K562 treated with DMSO at 1 percent for 48 hours (cell line): ENCODE data around the gene ABO. TPM values are rescaled to one million over a fixed set of nuclear protein-coding genes. Genes with fewer than 3 reads are reported as not detected.

Experiments used
- total RNA-seq: library from RNA; unstranded; fragments of 300-600 nt; gene quantifications from 2 replicates; pipeline ENCODE4 v1.2.3, GENCODE V29; 2022; ENCODE audit warnings: low replicate concordance; ENCODE audit errors: extremely low read depth

The ABO gene
- not detected in 2 replicates for total RNA-seq

DNA sequence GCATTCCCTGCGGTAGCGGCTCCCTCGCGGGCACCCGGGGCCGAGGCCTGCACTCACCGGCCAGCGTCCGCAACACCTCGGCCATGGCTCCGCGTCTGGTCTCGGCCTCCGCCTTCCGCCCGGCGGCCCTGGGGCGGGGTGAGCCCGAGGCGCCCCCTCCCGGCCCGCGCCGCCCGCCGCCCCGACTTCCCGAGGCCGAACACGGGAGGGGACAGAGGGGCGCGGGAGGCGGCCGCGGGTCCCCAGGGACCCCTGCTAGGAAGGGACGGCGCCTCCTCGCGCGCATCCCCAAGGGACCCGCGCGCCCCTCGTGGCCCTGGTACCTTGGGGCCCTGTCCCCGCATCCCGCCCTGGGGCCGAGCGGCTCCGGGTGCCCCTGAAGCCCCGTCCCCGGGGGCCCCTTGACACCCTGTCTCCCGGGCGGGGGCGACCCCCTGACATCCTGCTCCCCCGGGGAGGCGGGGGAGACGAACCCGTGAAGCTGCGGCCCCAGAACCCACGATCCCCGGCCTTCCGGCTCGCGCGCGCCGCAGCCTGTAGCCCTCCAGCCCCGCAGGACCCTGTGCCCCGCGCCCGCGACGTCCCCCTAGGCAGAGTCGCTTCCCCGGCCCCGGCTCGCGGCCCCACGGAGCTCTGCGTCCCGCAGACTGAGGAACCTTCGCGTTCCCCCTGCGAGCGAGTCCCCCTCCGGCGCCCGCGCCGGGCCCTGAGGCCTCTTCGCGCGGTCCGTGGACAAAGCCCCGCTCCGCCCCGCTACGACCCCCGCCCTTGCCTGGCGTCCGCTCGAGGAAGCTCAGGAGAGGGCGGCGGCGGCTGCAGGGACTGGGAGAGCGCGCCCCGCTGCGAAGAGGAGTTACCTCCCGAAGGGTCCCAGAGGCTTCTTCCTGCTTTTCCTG, at the start of gene ABO:
Gene ABO (minus strand): TSS at position 97 of the 896 bp plus-strand sequence.

DNA sequence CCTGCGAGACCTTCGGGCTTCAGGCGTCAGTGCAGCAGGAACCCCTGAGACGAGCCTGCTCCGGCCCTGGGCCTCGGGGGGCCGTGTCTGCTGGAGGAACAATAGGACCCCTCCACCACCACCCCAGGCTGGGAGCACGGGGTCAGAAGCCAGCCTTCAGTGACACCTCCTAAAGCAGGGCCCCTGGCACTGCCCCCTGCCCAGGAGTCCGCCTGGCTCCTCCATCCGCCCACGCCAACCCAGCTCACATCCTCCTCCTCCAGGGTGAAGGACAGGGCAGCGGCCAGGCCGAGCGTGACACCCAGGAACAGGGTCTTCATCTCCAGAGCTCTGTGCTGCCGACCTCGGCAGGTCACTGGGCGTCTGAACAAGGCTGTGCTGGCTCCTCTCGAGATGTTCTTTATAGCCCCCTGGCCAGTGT, 66.1 kb downstream of the ABO start, which contains the start of gene OBP2B:
Gene OBP2B (minus strand): TSS at position 371 of the 421 bp plus-strand sequence. CDS start 51 bp downstream, at position 320.

Other genes starting within 250 kb of the ABO start
- gene GTF3C5, start 244.2 kb downstream of the ABO start, total RNA-seq: not detected in 2 replicates
- not detected in 2 replicates for gene CEL, start 213.2 kb downstream of the ABO start, total RNA-seq
- gene RALGDS, start 154.0 kb downstream of the ABO start, total RNA-seq: not detected in 2 replicates
- not detected in 2 replicates for gene GBGT1, start 111.3 kb downstream of the ABO start, total RNA-seq
- gene OBP2B, start 66.0 kb downstream of the ABO start, total RNA-seq: not detected in 2 replicates
- not detected in 2 replicates for gene SURF6, start 61.0 kb upstream of the ABO start, total RNA-seq
- gene MED22, start 72.9 kb upstream of the ABO start, total RNA-seq: not detected in 2 replicates
- gene RPL7A, start 73.0 kb upstream of the ABO start, total RNA-seq: 3,158 and 3,735 TPM in 2 replicates
- not detected in 2 replicates for gene SURF1, start 81.3 kb upstream of the ABO start, total RNA-seq
- gene SURF2, start 81.3 kb upstream of the ABO start, total RNA-seq: not detected in 2 replicates
- gene SURF4, start 100.9 kb upstream of the ABO start, total RNA-seq: 175 TPM in 1 of 2 replicates, not detected in the other
- gene STKLD1, start 101.2 kb upstream of the ABO start, total RNA-seq: not detected in 2 replicates
- not detected in 2 replicates for gene REXO4, start 142.8 kb upstream of the ABO start, total RNA-seq
- gene ADAMTS13, start 147.2 kb upstream of the ABO start, total RNA-seq: not detected in 2 replicates
- not detected in 2 replicates for gene CACFD1, start 184.8 kb upstream of the ABO start, total RNA-seq
- not detected in 2 replicates for gene SLC2A6, start 203.9 kb upstream of the ABO start, total RNA-seq
- not detected in 2 replicates for gene MYMK, start 249.8 kb upstream of the ABO start, total RNA-seq